BE2C (cell line): ENCODE measurements around the gene ALX3.
"Not testable (repeated sequence)": the region's sequence is repeated elsewhere in the genome, so short reads cannot be mapped to it uniquely, and the experiment has no call there.

Source experiments
- DNase-seq: peaks from one replicate; pipeline ENCODE4 v3.0.0-alpha.2; 2020
- H3K27me3 ChIP-seq: fragments of 250-450 bp; sonication (Bioruptor Pico); 2 replicates; pipeline ENCODE4 v1.5.1; 2020; ENCODE audit warnings: mild to moderate bottlenecking
- H3K36me3 ChIP-seq: fragments of 250-450 bp; sonication (Bioruptor Pico); 2 replicates; pipeline ENCODE4 v1.5.1; 2020; ENCODE audit warnings: mild to moderate bottlenecking
- H3K4me1 ChIP-seq: fragments of 250-450 bp; sonication (Bioruptor Pico); 2 replicates; pipeline ENCODE4 v1.5.1; 2020
- H3K4me3 ChIP-seq: 2 replicates; pipeline ENCODE4 v1.5.1; 2011; ENCODE audit warnings: low read depth, low read length
- H3K9me3 ChIP-seq: fragments of 250-450 bp; sonication (Bioruptor Pico); 2 replicates; pipeline ENCODE4 v1.5.1; 2020
- TF ChIP-seq, protein P1 (sequence below): IDR thresholded peaks from 2 replicates; pipeline ENCODE4 v1.5.1; 2012; ENCODE audit warnings: mild to moderate bottlenecking, low read depth, low read length

Gene ALX3

DNA sequence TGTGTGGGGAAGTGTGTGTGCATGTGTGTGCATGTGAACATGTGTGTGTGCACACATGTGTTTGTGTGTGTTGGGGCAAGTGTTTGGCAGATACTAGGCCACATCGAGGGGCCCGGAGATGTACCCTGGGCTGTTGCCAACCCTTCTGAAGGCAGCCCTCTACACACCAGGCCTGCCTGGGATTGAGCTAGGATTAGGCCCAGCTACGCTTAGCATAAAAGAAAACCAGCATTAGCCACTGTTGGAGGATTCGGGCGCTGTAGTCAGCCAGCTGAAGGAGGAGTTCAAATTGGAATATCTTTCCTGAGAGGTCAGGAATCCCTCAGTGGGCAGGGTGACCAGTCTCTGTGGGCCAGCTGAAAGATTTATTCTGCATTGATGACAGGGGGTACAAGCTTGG, 10.6 kb upstream of the ALX3 start:
- Histone ChIP-seq H3K4me3 (no peak overlapping the region), H3K9me3 (no peaks in the 10 kb centered on the region), H3K4me1 (no peaks in the 10 kb centered on the region), H3K27me3 (no peaks in the 10 kb centered on the region), H3K36me3 (no peaks in the 10 kb centered on the region)
- no peak for DNase-seq
- TF ChIP-seq, protein P1, sequence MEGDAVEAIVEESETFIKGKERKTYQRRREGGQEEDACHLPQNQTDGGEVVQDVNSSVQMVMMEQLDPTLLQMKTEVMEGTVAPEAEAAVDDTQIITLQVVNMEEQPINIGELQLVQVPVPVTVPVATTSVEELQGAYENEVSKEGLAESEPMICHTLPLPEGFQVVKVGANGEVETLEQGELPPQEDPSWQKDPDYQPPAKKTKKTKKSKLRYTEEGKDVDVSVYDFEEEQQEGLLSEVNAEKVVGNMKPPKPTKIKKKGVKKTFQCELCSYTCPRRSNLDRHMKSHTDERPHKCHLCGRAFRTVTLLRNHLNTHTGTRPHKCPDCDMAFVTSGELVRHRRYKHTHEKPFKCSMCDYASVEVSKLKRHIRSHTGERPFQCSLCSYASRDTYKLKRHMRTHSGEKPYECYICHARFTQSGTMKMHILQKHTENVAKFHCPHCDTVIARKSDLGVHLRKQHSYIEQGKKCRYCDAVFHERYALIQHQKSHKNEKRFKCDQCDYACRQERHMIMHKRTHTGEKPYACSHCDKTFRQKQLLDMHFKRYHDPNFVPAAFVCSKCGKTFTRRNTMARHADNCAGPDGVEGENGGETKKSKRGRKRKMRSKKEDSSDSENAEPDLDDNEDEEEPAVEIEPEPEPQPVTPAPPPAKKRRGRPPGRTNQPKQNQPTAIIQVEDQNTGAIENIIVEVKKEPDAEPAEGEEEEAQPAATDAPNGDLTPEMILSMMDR: no peak

DNA sequence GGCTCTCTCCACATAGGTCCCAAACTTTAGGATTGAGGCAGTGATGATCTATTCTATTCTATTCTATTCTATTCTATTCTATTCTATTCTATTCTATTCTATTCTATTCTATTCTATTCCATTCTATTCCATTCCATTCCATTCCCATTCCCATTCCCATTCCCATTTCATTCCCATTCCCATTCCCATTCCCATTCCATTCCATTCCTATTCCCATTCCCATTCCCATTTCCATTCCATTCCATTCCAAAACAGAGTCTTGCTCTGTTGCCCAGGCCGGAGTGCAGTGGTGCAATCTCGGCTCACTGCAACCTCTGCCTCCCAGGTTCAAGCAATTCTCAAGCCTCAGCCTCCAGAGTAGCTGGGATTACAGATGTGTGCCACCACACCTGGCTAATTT, 9.5 kb upstream of the ALX3 start:
- H3K4me3 ChIP-seq, H3K4me1 ChIP-seq, H3K9me3 ChIP-seq, H3K36me3 ChIP-seq, DNase-seq, H3K27me3 ChIP-seq: not testable (repeated sequence)

DNA sequence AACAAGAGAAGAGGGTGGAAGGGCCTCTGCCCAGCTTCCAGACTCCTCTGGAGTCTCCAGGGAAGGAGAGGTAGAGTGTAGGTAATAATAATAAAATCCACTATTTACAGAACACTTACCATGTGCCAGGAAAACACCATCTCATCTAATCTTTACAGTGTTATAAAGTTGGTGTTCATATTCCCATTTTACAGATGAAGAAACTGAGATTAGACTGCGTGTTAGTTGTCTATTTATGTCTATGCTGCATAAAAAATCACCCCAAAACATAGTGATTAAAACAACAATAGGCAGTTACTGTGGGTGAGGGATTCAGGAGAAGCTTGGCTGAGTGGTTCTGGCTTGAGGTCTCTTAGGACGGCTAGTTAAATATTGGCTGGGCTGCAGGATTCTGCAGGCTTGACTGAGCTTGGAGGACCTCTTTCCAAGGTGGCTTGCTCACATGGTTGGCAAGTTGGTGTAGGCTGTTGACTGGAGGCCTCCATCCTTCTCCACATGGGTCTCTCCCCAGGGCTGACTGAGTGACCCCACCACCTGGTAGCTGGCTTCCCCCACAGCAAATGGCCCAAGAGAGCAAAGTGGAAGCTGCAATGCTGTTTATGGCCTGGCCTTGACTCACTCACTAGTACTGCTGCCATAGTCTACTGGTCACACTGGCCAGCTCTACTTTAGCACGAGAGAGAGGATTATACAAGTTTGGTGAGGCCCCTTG, 6.5 kb upstream of the ALX3 start:
- Histone ChIP-seq H3K9me3 (no peaks in the 10 kb centered on the region), H3K36me3 (no peaks in the 10 kb centered on the region), H3K4me3 (no peak overlapping the region), H3K27me3 (no peaks in the 10 kb centered on the region), H3K4me1 (no peaks in the 10 kb centered on the region)
- TF ChIP-seq, protein P1: no peak
- DNase-seq: no peak

DNA sequence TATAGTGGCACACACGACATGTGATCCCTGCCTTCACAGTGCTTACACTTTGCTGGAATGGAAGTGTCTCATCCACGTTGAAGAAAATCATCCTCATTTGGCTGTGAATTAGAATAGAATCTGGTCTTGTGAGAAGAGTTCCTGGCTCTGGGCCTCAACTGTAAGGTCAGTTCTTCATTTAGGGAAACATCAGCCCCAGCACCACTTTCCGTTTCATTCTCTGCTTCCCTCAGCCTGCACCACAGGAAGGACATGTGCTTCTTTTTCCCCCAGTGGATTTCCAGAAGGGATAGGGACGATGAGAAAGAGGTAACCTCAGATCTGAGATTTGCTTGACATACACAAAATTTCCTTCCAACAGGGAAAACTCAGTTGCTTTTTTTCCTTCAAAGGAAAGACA, 3.7 kb upstream of the ALX3 start:
- Histone ChIP-seq H3K4me1 (no peaks in the 10 kb centered on the region), H3K36me3 (no peaks in the 10 kb centered on the region), H3K9me3 (no peaks in the 10 kb centered on the region), H3K4me3 (no peak overlapping the region), H3K27me3 (no peaks in the 10 kb centered on the region)
- DNase-seq: no peak
- TF ChIP-seq, protein P1: no peak

DNA sequence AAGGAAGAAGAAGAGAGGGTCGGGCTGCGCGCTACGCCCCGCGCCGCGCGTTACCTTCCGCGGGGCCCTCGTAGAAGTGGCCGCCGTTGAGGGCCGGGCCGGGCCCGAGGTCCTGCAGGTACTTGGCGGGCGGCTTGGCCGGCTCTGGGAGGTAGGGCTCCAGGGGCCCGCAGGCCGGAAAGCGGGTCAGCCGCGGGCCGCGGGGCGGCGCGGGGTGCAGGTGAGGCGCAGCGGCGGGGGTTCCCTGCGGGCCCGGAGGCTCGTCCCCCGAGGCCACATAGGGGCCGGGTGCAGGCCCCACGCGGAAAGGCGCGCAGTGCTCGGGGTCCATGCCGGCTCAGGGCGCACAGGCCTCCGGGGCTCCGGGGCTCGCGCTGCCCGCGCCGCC, 196 bp downstream of the ALX3 start:
- Histone ChIP-seq H3K27me3 (no peaks in the 10 kb centered on the region), H3K4me1 (no peaks in the 10 kb centered on the region), H3K9me3 (no peaks in the 10 kb centered on the region), H3K4me3 (no peak overlapping the region), H3K36me3 (no peaks in the 10 kb centered on the region)
- DNase-seq: no peak
- TF ChIP-seq, protein P1: no peak

DNA sequence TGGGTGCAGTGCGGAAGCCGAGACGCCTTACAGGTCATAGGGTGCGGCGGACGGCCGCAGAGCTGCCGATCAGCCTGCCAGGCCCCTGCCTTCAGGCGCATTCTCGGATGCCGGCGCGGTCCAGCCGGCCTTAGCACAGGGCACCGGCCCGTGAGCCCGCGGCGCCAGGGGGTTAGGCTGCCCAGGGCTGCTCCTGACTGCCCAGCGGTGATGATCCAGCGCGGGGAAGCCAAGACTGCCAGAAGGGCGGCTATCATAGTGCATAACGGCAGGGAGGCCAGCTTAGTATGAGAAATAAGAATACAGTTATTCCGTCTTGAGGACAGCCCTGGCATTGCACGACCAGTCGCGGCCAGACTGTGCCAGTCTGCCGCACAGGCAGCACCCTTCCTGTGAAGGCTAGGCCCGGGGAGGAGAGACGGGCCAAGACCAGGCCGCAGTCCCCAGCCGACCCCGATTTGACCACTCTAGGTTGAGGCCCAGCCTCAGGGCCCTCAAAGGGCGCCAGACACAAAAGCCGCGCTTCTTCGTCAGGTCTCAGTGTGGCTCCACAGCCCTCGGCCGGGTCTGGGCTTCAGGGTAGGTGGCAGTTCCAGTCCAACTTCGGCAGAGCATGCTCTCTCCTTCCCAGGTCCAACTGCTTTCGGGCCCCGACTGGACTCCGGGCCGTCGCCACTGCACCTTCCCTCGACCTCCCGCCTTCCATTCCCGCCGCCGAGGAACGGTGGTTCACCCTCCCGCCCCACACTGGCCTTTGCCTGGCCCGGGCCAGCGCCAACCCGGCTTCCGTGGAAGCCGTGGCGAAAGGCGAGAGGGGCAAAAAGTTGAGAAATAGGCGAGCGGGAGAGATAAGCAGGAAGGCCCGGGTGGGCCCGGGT, 829 bp downstream of the ALX3 start:
- no peak for DNase-seq
- no peaks in the 10 kb centered on the region for H3K9me3 ChIP-seq
- no peak overlapping the region for H3K4me3 ChIP-seq
- TF ChIP-seq, protein P1: no peak
- no peaks in the 10 kb centered on the region for H3K4me1 ChIP-seq
- H3K36me3 ChIP-seq: no peaks in the 10 kb centered on the region
- no peaks in the 10 kb centered on the region for H3K27me3 ChIP-seq
